ENCODE data around the gene DSN1. TPM values are rescaled to one million over a fixed set of nuclear protein-coding genes. Genes with fewer than 3 reads are reported as not detected.

The DSN1 gene
- total and polyA plus RNA-seq, 2 experiments from 2014 or later: 19.4 to 26.4 TPM

DNA sequence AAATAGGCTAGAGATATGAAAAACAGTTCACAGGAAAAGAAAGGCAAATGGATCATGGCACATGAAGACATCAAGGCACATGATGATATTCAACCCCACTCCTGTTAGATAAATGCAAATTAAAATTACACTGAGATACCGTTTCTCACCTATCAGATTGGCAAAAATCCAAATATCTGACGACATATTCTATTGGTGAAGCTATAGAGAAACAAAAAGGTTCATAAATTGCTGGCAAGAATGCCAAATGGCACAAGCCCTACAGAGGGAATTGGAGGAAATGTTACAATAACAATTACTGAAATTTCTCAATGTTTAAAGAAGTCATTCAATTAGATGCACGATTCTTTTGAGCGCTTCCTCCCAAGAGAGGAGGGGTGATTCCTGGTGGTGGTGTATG is 45.3 kb upstream of the DSN1 start:
- Histone ChIP-seq H4K20me1 (replicated peaks; ENCODE audit: insufficient read depth) (no peaks in the 10 kb centered on the region; the same call in 1 of the 2 replicates), H3K4me3 (no peak overlapping the region), H3K9me2 (ENCODE audit: insufficient read depth) (no peaks in the 10 kb centered on the region), H3K27me3 (ENCODE audit: insufficient read depth) (no peaks in the 10 kb centered on the region), H3K36me3 (ENCODE audit: insufficient read depth) (peaks cover 8% of the 10 kb centered on the region; the same call in 1 of the 2 replicates), H3K27ac (ENCODE audit: low read depth) (0 out of 2 replicates have a peak overlapping the region, but pooled peaks have one; percentile 9), H3K4me2 (0 out of 2 replicates have a peak overlapping the region, but pooled peaks have one; percentile 63), H3F3A (replicated peaks; ENCODE audit: low read depth) (0 out of 2 replicates have a peak, but pooled peaks cover 5% of the 10 kb centered on the region), H3K79me2 (replicated peaks; ENCODE audit: insufficient read depth) (no peaks in the 10 kb centered on the region), H3K4me1 (ENCODE audit: insufficient read depth) (peaks cover 21% of the 10 kb centered on the region), H2AFZ (no peak overlapping the region)
- TF ChIP-seq, protein P1, sequence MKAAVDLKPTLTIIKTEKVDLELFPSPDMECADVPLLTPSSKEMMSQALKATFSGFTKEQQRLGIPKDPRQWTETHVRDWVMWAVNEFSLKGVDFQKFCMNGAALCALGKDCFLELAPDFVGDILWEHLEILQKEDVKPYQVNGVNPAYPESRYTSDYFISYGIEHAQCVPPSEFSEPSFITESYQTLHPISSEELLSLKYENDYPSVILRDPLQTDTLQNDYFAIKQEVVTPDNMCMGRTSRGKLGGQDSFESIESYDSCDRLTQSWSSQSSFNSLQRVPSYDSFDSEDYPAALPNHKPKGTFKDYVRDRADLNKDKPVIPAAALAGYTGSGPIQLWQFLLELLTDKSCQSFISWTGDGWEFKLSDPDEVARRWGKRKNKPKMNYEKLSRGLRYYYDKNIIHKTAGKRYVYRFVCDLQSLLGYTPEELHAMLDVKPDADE (IDR thresholded peaks at IDR 0.05): no peak
- TF ChIP-seq ZNF331 (CRISPR knock-in tag; IDR thresholded peaks at IDR 0.05; ENCODE audit: low read depth): no peak
- TF ChIP-seq EZH2 (IDR thresholded peaks at IDR 0.05; ENCODE audit: low read depth, unreplicated experiment): no peak
- TF ChIP-seq EZH2phosphoT487 (IDR thresholded peaks at IDR 0.05; ENCODE audit: unreplicated experiment): no peak
- TF ChIP-seq REST (IDR thresholded peaks at IDR 0.05; ENCODE audit: unreplicated experiment): no peak
- TF ChIP-seq, protein P2, sequence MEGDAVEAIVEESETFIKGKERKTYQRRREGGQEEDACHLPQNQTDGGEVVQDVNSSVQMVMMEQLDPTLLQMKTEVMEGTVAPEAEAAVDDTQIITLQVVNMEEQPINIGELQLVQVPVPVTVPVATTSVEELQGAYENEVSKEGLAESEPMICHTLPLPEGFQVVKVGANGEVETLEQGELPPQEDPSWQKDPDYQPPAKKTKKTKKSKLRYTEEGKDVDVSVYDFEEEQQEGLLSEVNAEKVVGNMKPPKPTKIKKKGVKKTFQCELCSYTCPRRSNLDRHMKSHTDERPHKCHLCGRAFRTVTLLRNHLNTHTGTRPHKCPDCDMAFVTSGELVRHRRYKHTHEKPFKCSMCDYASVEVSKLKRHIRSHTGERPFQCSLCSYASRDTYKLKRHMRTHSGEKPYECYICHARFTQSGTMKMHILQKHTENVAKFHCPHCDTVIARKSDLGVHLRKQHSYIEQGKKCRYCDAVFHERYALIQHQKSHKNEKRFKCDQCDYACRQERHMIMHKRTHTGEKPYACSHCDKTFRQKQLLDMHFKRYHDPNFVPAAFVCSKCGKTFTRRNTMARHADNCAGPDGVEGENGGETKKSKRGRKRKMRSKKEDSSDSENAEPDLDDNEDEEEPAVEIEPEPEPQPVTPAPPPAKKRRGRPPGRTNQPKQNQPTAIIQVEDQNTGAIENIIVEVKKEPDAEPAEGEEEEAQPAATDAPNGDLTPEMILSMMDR (conservative IDR thresholded peaks at IDR 0.05; ENCODE audit: low read depth in 2 of 2): no peak
- no peak for TF ChIP-seq CREB1 (CRISPR knock-in tag; IDR thresholded peaks at IDR 0.05; ENCODE audit: low read depth)
- no peak for TF ChIP-seq ZNF462 (CRISPR knock-in tag; IDR thresholded peaks at IDR 0.05)
- TF ChIP-seq JUNB (IDR thresholded peaks at IDR 0.05; ENCODE audit: unreplicated experiment): no peak
- no peak for TF ChIP-seq ZNF114 (CRISPR knock-in tag; IDR thresholded peaks at IDR 0.05)
- no peak for TF ChIP-seq NANOG (IDR thresholded peaks at IDR 0.05; ENCODE audit: borderline replicate concordance)
- no peak for TF ChIP-seq POLR2AphosphoS5 (IDR thresholded peaks at IDR 0.05; ENCODE audit: low read depth)
- no peak for TF ChIP-seq STAT1 (IDR thresholded peaks at IDR 0.05; ENCODE audit: unreplicated experiment)
- Mint-ChIP-seq H3K27ac (no peak overlapping the region), H3K36me3 (ENCODE audit: low read depth) (peaks cover 33% of the 10 kb centered on the region), H3K4me1 (peaks cover 19% of the 10 kb centered on the region), H3K9me3 (no peaks in the 10 kb centered on the region), H3K27me3 (ENCODE audit: insufficient read depth, low read depth, poor library complexity) (peaks cover 10% of the 10 kb centered on the region), H3K4me3 (no peak overlapping the region)
- no peak for DNase-seq (ENCODE audit: low spot score)
- ATAC-seq: no peak
